VCaP (cell line): ENCODE results near the gene DCAF8.

Source experiments
- H3K27ac ChIP-seq: fragments of 450-650 bp; 2 replicates; pipeline ENCODE4 v1.5.1; 2017
- TF ChIP-seq, protein P1 (sequence below): fragments of 450-650 bp; conservative IDR thresholded peaks from 2 replicates; pipeline ENCODE4 v1.5.1; 2017; ENCODE audit warnings: mild to moderate bottlenecking, moderate library complexity

DCAF8 gene

DNA sequence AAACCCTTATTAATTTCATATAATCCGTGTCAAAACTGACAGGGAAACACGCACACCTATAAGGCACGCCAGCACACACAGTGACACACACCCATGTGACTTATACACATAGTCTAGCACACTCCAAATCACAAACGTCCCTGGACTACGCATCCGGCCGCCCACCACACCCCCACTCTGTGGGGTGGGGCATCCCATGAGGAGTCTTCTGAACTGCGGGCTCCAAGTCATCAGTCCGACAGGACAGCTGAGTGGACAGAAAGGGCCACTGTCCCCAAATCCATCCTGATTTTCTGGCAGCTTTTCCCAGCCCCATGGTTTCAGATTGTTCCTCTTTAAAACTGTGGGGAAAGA is 56.3 kb downstream of the DCAF8 start:
- TF ChIP-seq, protein P1, sequence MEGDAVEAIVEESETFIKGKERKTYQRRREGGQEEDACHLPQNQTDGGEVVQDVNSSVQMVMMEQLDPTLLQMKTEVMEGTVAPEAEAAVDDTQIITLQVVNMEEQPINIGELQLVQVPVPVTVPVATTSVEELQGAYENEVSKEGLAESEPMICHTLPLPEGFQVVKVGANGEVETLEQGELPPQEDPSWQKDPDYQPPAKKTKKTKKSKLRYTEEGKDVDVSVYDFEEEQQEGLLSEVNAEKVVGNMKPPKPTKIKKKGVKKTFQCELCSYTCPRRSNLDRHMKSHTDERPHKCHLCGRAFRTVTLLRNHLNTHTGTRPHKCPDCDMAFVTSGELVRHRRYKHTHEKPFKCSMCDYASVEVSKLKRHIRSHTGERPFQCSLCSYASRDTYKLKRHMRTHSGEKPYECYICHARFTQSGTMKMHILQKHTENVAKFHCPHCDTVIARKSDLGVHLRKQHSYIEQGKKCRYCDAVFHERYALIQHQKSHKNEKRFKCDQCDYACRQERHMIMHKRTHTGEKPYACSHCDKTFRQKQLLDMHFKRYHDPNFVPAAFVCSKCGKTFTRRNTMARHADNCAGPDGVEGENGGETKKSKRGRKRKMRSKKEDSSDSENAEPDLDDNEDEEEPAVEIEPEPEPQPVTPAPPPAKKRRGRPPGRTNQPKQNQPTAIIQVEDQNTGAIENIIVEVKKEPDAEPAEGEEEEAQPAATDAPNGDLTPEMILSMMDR: no peak
- H3K27ac ChIP-seq: peak overlapping the region; percentile 86

DNA sequence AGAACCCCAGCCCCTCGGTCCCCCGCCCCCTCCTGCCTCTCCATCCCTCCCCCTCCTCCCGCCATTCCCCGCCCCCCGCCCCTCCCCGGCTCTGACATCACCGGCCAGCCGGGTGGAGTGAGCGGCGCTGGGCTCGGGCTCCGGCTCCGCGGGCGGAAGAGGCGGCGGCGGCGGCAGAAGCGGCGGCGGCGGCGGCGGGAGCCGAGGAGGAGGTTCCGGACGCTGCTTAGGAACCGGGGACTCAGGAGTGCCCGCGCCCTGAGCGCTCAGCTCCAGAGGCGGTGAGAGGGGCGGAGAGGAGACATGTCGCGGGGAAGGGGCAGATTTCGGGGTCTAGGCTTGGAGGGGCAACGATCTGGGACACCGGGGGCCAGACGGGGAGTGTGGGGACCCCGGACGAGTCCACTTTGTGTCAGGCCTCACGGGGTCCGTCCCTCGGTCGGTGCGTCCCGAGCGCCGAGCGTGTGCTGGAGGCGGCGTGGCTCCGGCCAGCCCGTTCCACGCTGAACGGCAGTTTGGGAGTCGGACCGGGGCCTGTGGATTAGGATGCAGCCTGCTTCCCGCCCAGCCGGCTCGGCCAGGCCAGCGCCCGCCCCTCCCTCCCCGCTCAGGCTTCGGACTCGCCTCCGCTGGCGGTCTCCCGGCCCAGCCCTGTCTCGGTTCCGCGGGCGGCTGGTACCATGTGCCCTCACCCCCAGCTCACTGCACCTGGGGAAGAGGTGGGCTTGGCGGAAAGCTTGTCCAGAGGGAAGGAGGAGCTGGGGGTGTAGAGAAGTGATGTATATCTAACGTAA is 56.9 kb downstream of the DCAF8 start, which contains the start of gene PEA15:
Gene PEA15, plus strand, starts transcription at position 143 of the 794 bp plus-strand sequence. CDS start 6,161 bp downstream, outside the sequence.
- TF ChIP-seq, protein P1: no peak
- peak within 1 kb of the TSS; percentile 86 for H3K27ac ChIP-seq

DNA sequence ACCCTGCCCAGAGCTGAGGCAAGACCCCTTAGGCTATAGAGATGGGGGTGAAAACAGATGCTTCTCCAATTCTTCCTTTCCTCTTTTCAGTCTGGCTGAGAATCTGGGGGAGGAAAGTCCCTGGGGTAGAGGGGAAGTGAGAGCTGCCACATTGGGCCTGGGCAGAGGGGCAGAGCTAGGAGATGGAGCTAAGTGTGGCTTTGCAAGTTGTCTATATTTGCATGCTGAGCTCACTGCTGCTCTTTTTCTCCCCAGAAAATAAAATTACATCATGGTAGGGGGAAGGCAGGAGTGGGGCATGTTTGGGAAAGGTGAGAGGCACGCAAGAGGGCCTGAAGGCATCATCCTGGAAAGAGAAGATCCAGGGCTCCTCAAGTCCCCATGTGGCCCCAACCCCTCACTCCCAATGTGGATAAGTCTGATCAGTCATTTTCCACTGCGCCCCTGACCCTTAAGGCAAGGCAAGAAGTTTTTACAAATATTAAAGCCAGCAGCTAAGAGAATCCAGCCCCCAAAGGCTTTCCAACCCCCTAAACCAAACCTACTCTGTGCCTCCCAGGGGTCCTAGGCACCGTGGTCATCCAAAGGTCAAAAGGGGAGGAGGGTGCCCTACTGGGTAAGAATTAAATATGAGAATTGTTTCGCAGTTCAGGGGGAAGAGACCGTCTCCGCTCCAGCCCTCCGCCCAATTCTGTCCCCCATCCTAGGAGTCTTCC is 57.7 kb downstream of the DCAF8 start:
- TF ChIP-seq, protein P1: no peak
- peak overlapping the region; percentile 86 for H3K27ac ChIP-seq

GRCh38 chr1:160200786-160201185 is 61.6 kb downstream of the DCAF8 start:
- H3K27ac ChIP-seq: no peak overlapping the region
- TF ChIP-seq, protein P1: no peak

- TF ChIP-seq, protein P1: no peak
- H3K27ac ChIP-seq: no peak overlapping the region
Measured at GRCh38 chr1:160197231-160197630, 65.1 kb downstream of the DCAF8 start.

DNA sequence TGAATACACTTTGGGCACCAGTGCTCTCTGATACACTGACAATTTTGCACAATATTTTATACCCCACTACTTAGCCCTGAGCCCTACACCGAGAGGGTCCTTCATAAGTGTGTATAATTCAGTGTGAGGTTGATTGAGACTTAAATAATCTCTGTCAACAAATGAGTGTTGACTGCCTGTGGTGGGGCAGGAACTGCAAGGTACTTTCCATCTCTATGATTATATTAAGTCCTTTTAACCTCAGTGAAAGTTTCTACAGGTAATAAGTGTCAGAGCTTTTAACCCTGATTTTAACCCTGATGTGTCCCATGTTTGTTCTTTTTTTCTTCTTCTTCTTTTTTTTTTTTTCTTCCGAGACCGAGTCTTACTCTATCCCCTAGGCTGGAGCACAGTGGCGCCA is 66.2 kb downstream of the DCAF8 start:
- TF ChIP-seq, protein P1: no peak
- H3K27ac ChIP-seq: no peak overlapping the region

DNA sequence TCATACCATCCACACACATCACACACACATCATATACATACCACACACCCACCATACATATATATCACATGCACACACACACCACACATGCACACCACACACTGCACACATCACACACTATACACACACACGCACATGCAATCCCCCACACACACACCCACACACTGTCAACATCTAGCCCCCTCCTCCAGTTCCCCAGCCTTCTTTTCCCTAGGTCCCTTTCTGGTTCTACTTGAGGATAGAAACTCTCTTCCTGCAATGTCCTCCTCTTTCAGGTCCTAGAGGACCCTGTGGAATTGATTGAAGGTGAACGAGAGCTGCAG is 67.7 kb downstream of the DCAF8 start:
- TF ChIP-seq, protein P1: no peak

More for the DNA sequence above, 67.7 kb downstream of the DCAF8 start:
- H3K27ac ChIP-seq: no peak overlapping the region
